AG04449 (cell line): ENCODE results near the gene OR52E4.

Experiments used
- CTCF ChIA-PET: fragments of 350-600 bp; formaldehyde crosslinking; extraction: SDS; loops from one replicate; lab custom pipeline; 2021; ENCODE audit warnings: antibody characterized with exemption; lab: Yijun Ruan, JAX
- POLR2A ChIA-PET: fragments of 400-600, 350-600 bp; formaldehyde crosslinking; extraction: SDS; loops from one replicate; lab custom pipeline; 2020; ENCODE audit warnings: antibody characterized with exemption, inconsistent platforms; lab: Yijun Ruan, JAX
- DNase-seq: peaks from one replicate; pipeline ENCODE4 v3.0.0-alpha.2; 2010; ENCODE audit warnings: low read depth, low spot score
- H3K4me3 ChIP-seq: 2 replicates; pipeline ENCODE4 v1.5.1; 2011; ENCODE audit warnings: low read depth, mild to moderate bottlenecking, control low read depth, low read length
- TF ChIP-seq, protein P1 (sequence below): IDR thresholded peaks from one replicate; pipeline ENCODE4 v1.5.1; 2011; ENCODE audit warnings: mild to moderate bottlenecking, moderate library complexity, low read length, control low read depth, inconsistent platforms; ENCODE audit not compliant: insufficient read depth; ENCODE audit errors: missing control alignments

OR52E4 gene

DNA sequence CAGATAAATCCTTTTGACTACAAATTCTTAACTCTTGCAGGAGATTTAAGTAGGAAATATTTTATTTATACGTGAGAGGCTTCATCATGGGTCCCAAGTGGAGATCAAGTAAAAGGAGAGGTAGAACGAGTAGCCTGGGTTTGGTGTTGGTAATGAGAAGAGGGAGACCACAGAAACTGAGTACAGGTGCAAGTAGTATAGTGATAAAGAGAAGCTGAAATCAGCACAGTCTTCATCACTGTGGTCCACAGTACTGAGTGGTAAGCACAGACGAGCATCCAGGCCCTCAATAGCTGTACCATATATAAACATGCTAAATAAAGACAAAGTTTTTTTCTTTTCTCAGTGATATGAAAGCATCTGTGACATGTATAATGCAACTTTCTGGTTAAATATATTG, 6.7 kb downstream of the OR52E4 start:
- no peak for DNase-seq
- H3K4me3 ChIP-seq = no peak overlapping the region
- CTCF ChIA-PET = no interaction called here
- POLR2A ChIA-PET = no interaction called here
- TF ChIP-seq, protein P1, sequence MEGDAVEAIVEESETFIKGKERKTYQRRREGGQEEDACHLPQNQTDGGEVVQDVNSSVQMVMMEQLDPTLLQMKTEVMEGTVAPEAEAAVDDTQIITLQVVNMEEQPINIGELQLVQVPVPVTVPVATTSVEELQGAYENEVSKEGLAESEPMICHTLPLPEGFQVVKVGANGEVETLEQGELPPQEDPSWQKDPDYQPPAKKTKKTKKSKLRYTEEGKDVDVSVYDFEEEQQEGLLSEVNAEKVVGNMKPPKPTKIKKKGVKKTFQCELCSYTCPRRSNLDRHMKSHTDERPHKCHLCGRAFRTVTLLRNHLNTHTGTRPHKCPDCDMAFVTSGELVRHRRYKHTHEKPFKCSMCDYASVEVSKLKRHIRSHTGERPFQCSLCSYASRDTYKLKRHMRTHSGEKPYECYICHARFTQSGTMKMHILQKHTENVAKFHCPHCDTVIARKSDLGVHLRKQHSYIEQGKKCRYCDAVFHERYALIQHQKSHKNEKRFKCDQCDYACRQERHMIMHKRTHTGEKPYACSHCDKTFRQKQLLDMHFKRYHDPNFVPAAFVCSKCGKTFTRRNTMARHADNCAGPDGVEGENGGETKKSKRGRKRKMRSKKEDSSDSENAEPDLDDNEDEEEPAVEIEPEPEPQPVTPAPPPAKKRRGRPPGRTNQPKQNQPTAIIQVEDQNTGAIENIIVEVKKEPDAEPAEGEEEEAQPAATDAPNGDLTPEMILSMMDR = no peak

- no peak overlapping the region for H3K4me3 ChIP-seq
- TF ChIP-seq, protein P1 = no peak
- DNase-seq = no peak
- ChIA-PET POLR2A (no interaction called here), CTCF (no interaction called here)
Observed at GRCh38 chr11:5887661-5888060, 7.2 kb downstream of the OR52E4 start.

GRCh38 chr11:5891216-5891800, 10.9 kb downstream of the OR52E4 start:
- H3K4me3 ChIP-seq = no peak overlapping the region
- DNase-seq = no peak
- ChIA-PET CTCF (interaction anchor here (0.8 to 1.7 kb wide), 9 partner anchors 9 to 1704 kb away, joined by 3 to 10 read pairs (median 3); no protein-coding TSS in a partner anchor), POLR2A (no interaction called here)
- TF ChIP-seq, protein P1 = no peak

DNA sequence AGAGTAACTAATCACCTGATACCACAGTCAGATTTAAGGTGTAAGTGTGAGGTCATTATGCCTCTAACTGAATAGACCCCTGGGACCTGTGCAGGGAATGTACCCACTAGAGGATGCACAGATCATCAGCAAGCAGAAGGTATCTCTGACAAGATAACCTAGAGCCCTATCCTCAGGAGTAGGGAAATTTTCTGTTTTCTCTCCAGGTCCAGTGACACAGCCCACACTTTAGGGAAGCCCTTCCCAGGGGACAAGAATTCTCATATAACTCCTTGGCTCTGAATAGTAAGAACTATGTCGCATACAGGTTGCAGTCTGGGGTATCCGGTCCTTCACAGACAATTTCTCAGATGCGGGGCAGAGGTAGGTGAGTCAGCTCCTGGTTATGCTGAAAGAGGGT, 12.5 kb downstream of the OR52E4 start, which contains the start of gene OR52E5:
Gene OR52E5, plus strand, starts transcription at position 301 of the 400 bp plus-strand sequence. CDS start 7,569 bp downstream, outside the sequence.
- no peak for DNase-seq
- CTCF ChIA-PET = interaction anchor here (1.2 kb wide), 1 partner anchor 417 kb away, joined by 3 read pairs; no protein-coding TSS in a partner anchor
- no peak within 1 kb of the TSS for H3K4me3 ChIP-seq
- POLR2A ChIA-PET = no interaction called here
- TF ChIP-seq, protein P1 = no peak

GRCh38 chr11:5899534-5899933, 19.1 kb downstream of the OR52E4 start:
- H3K4me3 ChIP-seq = no peak overlapping the region
- TF ChIP-seq, protein P1 = no peak
- DNase-seq = no peak
- POLR2A ChIA-PET = no interaction called here
- CTCF ChIA-PET = no interaction called here

DNA sequence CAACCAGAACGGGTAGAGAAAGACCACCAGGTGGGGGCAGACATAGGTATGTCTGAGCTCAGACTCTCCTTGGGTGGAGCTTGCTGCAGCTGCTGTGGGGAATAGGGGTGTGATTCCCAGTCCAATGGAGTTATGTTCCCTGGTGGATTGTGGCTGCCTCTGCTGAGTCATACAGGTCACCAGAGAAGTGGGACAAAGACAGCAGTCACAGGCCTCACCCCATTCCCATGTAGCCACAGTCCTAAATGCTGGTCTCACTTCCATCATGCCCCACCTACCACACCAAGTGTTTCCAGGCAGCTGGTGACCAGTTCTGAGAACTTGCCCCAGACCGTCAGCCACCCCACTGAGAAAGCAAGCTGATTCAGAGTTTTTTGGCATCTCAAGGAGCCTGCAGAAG, 30.1 kb downstream of the OR52E4 start:
- no peak overlapping the region for H3K4me3 ChIP-seq
- DNase-seq = no peak
- CTCF ChIA-PET = no interaction called here
- POLR2A ChIA-PET = no interaction called here
- TF ChIP-seq, protein P1 = no peak
